GM19397 (cell line): ENCODE data around the gene ATXN7L1.
"Not testable (repeated sequence)": the region's sequence is repeated elsewhere in the genome, so short reads cannot be mapped to it uniquely, and the experiment has no call there.

ENCODE experiments used
- ATAC-seq: cut with Tn5 transposase; IDR thresholded peaks from one replicate; pipeline ENCODE4 v1.9.1; 2021; ENCODE audit warnings: mild to moderate bottlenecking, moderate library complexity; ENCODE audit not compliant: unreplicated experiment

Gene ATXN7L1

DNA sequence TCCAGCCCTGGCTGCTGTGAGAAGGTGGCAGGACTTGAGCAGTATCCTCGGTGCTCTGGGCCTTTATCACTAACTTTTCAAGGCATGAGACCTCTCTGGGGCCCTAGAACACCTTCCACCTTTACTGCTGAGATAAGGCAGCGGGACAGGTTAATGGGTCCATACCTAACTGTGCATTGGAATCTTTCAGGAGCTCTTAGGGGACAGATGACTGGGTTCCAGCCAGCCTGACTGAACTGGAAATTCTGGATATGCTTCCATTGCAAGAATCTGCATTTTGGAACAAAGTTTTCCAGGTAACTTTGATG, 73.0 kb downstream of the ATXN7L1 start:
- ATAC-seq: no peak

DNA sequence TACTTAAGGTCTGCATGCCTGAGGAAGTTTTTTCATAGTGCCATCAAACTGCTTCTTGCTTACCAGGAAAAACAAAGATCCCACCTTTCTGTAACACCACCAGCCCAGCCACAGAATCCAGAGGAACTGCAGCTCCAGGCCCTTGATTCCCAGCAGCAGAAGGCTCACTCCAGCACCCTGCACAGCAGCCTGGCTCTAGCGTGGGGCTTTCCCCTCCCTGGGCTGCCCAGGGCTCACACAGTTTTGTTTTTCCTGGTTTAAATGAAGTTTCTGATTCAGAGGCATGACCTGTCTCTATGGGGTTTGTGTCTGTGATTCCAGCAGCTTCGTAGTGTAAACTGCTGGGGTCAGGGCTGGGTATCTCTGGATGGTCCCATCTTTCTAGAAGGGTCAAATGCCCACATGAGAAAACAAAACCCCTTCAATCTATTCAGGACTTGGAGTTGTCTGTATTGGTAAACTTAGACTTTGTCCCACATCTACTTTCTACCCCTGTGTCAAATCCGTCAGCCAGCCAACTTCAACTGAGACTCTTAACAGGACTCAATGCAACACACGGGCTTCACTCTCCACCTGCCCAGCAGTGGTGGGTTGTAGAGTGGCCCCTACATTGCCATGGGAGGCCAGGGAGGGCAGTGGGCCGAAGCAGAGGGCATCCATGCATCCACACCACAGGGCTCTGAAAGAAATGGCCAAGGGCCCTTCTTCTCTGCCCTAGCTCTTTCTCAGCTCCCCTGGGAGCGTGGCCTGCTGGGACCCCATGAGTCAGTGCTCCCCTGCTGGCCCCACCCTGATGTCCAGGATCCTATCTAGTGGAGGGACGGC, 73.6 kb downstream of the ATXN7L1 start:
- ATAC-seq: no peak

DNA sequence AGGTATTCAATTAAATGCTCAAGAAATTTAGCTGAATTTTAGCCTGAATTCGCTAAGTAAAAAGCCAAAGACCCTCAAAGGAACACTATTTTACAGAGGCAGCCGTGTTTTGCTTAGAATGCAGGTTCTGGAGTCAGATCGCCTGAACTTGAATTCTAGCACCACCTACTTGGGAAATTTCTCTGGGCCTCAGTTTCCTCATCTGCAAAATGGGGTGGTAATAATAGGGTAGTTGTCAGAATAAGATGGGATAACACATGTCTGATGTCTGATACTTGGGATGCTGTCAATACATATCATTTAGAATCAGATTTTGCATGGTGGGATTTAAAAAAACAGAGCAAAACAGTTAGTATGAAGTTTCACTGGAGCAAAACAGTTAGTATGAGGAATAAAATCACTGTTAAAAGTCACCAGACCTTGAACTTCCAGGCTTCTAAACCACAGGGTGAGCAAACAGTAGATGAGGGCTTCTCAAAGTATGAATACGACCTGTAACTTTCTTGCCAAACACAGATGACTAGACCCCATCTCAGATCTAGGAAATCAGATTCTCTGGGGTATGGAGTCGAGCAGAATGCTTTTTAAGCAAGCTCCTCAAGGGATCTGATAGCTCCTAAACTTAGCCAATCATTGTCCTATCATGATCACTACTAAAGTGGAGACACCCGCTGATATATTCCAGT, 75.4 kb downstream of the ATXN7L1 start:
- ATAC-seq: no peak

DNA sequence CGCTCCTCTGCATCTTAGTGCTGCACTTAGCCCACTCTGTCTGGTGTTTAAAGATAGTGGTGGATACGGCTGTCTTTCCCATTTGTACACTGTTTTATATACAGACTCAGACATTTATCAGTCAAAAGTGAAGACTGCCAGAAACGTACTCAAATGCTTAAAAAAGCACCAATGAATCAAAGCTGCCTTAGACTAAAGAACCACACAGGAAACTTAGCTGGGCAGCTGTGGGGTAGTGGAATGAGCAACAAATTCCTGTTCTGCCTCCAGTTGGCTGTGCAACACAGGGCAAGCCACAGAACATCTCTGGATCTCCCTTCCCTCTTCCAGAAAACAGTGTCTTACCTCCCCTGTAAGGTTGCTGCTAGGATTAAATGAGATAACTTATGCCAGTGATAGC, 76.0 kb downstream of the ATXN7L1 start:
- no peak for ATAC-seq

DNA sequence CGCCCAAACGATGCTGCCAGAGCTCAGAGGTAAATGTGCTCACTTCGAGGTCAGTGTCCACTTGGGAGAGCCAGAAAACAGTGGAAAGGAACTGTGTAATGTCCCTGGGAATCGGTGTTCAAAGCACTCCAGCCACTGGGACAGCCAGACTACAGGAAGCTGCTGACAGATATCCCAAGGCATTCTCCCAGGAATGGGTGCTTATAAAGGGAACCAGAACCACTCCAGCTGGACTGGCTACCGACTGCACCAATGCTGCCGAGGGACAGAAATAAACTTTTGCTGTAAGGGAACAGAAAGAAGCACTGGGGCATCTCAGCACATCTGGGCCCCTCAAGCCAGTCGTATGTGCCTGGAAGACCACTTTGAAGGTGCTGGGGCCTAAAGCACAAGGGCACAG, 76.7 kb downstream of the ATXN7L1 start:
- ATAC-seq: no peak

DNA sequence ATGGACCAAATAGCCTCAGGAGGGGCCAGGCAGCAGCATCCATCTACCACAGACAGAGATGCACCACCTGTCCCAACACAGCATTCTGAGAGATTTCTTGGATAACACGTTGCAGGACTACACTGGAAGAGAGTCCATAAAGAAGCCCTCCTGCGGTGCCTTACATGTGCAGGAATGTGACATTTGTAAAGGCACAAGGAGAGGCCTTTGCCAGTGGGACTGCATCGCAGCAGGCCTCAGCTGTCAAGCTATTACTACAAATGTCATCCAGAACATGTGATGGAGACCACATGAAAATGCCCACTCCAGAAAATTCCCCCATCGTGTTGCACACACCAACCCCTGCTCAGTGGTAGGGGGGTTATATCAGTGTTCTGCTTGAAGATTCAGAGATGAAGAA, 77.4 kb downstream of the ATXN7L1 start:
- no peak for ATAC-seq

DNA sequence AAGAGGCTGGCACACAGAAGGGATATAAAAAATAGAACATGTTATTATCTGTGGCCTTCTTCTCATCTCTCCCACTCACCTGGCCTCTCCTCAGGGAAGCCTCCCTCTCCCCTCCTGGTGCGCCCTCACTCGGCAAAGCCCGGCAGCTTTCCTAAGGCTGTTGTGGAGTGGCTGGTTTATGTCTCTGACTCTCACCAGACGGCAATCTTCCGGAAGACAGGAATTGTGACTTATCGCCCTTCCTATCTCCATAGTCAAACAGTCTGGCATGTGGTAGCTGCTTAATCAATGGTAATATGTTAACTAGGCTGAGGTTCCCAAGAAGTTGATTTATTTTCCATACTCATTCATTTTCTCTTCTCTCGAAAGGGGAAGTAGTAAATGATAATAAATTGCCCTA, 78.7 kb downstream of the ATXN7L1 start:
- no peak for ATAC-seq

DNA sequence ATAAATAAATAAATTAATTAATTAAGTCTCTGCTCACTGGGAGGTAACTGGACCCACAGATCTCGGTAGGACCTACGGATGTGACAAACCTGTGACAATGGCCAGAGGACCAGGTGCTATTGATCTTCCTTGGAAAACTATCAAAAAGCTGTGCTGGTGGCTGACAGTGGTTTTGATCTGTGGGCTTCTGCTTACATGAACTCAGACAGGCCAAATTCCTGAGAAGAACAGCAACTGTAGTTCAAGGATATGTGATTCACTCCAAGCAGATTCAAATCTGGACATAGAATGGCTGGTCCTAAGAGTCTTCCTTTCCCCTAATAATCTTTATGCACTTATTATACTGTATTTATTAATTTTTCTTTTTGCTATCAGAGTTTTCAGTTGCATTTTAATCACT, 80.0 kb downstream of the ATXN7L1 start:
- ATAC-seq: no peak

DNA sequence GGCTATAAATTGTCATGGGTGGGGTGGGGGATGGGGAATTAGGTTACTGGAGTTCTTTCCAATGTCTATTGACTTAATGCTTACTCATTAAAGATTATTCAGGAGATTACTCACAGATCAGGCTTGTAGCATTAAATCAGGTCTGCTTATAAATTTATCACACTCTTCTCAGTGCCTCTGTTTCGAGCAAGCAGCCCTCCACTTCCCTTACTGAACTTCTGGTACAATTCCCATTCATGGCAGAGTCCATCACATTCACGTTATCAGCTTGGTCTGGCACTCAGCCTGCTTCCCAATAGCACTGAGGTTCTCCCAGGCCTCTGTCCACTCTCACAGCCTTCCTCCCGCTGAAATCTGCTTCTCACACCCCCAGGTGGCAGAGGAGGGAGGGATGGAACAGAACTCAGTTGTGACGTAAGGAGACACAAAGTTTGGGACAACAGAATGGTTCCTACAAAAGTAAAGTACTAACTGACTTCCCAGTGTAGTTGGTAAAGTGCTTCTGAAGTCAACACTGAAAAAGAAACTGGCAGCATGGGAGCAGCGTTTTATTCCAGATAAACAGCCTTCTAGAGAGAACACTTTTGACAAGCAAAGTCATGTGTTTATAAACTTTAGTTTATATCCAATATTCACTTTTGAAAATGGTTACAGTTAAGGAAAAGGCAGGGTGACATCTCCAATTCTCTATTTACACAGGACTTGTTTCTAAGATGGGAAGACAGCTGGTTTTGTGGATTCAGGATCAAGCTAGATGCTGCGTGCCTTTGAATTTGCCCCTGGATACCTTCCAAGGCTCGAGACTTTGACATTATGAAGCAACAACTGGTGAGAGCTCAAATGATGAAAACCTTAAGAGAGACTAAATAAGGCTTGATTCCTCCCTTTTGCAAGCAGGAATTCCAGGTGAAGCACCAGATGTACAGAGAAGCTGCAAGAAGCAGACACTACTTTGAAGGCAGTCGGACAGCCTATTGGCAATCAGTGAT, 81.4 kb downstream of the ATXN7L1 start:
- no peak for ATAC-seq

DNA sequence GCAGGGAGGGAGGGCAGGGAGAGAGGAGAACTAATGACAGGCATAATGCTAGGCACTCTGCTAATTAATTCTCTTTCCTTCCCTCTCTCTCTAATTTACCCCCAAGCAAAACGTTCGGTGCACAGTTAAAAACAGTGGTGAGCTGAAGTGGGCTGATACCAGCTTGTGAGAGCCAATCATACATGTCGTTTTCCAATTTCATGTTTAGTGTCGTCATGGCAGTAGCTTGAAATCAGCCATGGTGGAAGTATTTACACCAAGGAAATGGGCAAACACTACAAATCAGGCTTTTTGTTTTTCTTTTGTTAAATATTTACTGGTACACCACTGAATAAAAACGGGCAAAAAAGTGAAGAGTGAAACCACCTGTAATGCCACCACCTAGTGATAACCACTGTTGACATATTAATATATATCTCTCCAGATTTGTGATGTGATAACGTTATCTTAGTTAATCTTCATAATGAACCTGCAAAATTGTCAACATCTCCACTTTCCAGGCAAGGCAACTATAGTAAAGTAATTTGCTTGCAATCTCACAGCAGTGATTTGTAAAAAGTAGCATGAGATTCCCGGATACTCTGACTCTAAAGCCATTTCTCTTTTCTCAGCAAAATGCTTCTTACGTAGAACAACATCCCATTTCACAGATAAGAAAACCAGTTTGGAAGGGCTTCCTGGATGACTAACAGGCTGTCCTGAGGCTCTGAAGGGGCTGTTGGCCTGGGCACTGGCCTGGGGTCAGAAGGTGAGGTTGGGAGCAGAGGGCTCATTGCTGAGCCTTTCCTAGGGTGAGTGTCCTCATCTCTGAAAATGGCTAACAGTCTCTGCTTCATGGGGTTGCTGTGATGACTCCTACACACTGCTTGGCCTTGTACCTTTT, 83.7 kb downstream of the ATXN7L1 start:
- no peak for ATAC-seq

DNA sequence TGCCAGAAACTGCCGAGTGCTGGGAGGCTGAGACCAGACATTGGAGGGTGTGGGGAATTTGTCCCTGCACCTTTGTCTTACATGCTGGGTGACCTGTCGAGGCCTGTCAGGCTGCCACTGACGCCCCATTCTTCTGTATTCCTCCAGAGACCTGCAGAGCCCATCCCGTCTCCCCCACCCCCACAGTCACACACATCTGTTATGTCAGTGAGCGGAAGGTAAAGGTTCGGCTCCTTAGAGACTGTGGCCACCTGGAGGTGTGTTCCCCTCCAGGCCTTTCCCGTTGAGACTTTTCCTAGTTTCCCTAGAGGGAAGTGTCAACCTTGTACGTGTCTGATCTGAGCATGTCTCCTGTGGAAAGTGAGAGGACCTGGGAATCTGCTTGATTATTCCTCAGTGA, 84.5 kb downstream of the ATXN7L1 start:
- no peak for ATAC-seq

DNA sequence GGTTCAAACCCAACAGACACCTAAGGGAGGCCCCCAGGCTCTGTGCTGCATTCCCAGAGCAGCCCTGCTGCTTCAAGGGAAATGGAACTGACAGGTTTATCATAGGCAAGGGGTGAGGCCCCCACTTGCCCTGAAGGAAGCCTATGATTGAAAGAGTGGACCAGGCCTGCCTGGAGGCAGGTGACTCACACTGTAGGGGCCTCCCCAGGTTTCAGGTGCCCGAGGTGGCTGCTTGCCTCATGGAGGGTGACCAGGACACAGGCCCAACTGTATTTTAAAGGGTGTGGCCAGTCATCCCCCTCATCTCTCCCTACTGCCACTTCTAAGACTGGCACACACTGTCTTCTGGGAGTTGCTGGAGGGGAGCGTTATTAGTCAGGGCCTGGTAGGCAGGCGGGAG, 85.4 kb downstream of the ATXN7L1 start:
- no peak for ATAC-seq

DNA sequence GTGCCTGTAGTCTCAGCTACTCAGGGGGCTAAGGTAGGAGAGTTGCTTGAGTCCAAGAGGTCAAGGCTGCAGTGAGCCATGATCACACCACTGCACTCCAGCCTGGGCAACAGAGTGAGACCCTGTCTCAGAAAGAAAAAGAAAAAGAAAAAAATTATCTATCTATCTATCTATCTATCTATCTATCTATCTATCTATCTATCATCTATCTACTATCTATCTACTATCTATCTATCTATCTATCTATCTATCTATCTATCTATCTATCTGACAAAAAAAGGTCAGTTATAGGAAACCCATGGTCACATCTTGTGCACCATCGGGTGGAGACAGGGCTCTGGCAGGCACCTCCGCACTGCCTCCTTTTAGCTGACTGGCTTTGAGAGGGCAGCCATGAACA, 85.9 kb downstream of the ATXN7L1 start:
- not testable (repeated sequence) for ATAC-seq

DNA sequence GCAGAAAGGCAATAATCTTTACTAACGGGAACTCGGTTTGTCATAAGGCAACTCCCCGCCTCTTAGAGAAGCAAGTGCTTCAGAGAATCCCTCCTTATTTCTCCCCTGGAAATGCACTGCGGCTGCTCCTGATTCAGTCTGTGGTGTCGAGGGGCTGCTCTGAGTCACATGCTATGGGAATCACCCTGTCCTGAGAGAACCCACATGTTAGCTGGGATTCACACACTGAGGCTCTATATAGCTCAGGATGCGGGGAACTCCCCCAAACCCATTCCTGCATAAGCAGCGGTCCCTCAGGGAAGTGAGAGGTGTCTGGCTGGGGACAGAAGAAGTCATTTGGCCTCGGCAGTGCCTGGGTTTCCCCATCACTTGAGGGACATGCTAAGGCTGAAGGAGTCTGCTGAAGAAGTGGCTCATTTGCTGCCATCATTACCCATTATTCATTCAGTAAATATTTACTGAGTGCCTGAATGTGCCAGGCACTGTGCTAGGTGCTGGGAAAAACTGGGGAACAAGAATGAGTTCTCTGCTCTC, 87.5 kb downstream of the ATXN7L1 start:
- ATAC-seq: no peak

DNA sequence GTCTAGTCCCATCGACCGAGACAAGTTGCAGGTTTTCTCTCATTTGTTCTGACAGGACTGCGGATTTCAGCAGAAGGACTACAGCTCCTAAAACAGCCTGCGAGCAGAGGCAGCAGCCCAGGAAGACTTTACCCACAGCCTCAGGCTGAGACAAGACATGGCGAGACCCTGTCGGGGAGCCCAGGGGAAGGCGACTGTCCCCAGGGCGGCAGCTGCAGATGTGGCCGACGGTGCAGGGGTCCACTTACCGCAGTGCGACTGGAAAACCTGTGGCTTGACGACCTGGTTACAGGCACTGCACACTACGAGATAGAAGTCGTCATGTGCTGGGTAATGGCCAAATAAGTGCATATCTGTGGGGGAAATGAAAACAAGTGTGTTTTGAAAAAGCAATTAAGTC, 88.0 kb downstream of the ATXN7L1 start:
- no peak for ATAC-seq

DNA sequence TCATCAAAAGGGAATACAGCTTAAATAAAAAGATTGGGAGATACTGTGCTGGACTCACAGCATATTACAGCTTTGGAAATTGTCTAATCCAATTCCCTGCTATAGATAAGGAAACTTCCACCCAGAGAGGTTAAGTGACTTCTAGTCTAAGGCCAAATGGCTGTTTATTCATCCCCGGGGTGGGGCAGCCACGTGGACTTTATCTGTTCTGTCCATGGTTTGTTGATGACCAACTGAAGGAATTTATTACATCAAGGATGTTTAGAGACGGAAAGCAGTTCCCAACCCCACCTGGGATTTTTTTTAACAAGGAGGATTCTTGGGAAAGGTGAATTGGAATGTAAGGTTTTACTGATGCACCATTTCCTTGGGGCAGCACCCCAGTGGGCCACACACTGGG, 88.6 kb downstream of the ATXN7L1 start:
- ATAC-seq: no peak

DNA sequence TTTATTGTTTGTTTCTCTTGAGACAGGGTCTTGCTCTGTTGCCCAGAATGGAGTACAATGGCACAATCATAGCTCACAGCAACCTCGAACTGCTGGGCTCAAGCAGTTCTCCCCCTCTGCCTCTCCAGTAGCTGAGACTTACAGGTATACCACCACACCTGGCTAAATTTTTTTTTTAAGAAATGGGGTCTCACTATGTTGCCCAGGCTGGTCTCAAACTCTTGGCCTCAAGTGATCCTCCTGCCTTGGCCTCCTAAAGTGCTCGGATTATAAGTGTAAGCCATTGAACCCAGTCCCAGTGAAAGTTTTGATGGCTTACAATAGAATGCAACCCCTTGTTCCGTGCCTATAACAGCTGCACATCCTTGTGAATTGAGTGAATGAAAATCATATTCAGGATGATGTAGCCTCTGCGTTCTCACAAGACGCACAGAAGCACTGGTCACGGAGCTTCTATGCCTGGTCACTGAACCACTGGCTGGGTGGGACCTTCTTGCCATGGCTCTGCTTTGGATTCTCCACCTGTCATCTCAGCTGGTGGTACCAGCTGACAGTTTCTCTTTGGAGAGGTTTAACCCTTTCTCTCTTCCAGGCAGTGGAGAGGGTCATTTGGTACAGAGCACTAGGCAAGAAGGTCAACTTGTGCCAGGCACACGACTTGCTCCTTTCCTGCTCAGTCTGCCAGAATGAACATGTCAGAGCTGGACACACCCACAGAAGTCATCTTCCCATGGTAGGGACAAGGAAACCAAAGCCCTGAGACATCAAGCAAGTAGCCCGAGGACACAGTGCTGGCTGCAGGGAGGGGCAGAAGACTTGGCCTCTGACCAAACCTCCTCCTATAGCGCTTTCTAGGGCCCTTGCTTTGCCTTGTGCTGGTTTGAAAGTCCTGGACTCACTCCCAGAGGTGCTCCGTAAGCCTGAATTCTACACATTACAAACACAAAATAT, 89.6 kb downstream of the ATXN7L1 start:
- ATAC-seq: no peak

DNA sequence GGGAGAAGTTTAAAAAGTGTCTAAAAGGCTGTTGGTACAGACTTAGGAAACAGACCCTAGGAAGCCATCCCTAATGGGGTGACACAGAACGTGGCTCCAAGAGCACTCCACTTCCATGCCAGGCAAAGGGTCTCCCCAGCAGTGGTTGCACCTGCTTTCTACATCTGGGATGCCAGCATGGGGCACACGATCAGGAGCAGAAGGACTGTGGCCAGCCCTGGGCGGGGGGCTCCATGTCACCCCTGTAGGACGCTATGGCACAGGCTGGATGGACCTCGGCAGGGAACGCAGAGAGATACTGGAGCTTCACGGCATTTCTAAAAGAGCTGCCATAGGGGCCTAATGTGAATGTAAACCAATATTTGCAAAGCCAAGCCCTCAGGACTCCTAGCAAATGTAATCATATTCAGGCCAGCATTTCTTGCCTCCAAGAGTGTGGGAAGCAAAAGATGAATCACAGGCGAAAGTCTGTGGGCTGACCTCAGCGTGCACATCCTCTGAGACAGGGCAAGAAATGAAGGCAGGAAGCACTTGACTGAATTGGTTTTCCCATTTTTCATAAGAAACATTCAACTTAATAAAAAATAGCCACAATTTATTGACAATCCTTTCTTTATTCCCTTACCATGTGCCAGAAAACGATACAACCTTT, 93.9 kb downstream of the ATXN7L1 start:
- ATAC-seq: no peak
